GM15510 (cell line): ENCODE results near the gene ARFGEF2.

ENCODE experiments used
- POLR2A ChIP-seq: IDR thresholded peaks from 3 replicates; pipeline ENCODE4 v1.6.1; 2011; ENCODE audit warnings: borderline replicate concordance; ENCODE audit not compliant: insufficient read length; ENCODE audit errors: extremely low read depth

ARFGEF2 gene

GRCh38 chr20:48984575-48985219, 63.2 kb downstream of the ARFGEF2 start:
- no peak for TF ChIP-seq POLR2A

- no peak for TF ChIP-seq POLR2A
These were observed 65.4 kb downstream of the ARFGEF2 start for GRCh38 chr20:48986899-48987298.

DNA sequence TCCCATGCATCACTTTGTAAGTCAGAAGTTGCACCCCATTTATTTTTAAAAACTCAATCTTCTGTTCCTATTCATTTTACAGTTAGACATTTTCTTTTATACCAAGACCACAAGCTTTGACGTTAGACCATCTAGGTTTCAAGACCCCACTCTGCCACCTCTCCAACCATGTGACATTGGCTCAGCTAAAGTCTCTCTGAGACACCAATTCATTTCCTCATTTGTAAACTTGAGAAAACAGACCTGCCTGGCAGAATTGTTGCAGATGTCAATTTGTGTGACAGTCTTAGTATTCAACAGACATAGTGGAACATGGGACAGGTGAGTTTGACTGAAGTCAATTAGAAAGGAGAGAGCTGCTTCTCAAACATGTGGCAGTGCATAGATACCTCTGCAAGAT, 69.0 kb downstream of the ARFGEF2 start:
- TF ChIP-seq POLR2A, result no peak

DNA sequence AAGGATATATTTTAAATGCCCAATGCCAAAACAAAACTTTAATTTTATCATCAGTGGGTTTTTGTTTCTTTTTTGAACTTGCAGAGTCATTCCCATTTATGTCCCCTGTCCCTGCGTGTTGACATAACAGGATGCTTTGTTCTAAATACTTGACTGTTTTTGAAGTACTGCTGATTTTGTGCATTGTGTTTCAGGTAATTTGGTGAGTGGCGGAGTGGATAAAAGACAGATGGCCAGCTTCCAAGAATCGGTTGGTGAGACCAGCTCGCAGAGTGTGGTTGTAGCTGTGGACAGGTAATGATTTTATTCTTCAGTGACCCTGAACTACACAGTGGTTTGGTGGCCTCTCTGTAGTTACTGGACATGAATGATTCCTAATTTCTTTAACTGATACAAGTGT, 74.1 kb downstream of the ARFGEF2 start:
- no peak for TF ChIP-seq POLR2A

GRCh38 chr20:48999890-49000870, 78.7 kb downstream of the ARFGEF2 start:
- no peak for TF ChIP-seq POLR2A

DNA sequence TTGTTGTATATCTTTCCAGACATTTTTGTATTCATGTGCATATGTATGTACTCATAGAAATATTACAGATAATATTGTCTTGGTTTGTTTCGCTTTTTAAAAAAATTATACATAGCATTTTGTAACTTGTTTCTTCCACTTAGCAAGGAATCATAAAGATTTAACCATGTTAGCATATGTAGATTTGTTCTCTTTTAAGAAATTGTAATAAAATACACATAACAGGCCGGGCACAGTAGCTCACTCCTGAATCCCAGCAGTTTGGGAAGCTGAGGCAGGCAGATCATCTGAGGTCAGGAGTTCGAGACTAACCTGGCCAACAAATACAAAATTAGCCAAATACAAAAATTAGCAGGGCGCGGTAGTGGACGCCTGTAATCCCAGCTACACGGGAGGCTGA, 80.2 kb downstream of the ARFGEF2 start:
- TF ChIP-seq POLR2A, result no peak

- no peak for TF ChIP-seq POLR2A
These were observed 85.0 kb downstream of the ARFGEF2 start for GRCh38 chr20:49006446-49006980.

DNA sequence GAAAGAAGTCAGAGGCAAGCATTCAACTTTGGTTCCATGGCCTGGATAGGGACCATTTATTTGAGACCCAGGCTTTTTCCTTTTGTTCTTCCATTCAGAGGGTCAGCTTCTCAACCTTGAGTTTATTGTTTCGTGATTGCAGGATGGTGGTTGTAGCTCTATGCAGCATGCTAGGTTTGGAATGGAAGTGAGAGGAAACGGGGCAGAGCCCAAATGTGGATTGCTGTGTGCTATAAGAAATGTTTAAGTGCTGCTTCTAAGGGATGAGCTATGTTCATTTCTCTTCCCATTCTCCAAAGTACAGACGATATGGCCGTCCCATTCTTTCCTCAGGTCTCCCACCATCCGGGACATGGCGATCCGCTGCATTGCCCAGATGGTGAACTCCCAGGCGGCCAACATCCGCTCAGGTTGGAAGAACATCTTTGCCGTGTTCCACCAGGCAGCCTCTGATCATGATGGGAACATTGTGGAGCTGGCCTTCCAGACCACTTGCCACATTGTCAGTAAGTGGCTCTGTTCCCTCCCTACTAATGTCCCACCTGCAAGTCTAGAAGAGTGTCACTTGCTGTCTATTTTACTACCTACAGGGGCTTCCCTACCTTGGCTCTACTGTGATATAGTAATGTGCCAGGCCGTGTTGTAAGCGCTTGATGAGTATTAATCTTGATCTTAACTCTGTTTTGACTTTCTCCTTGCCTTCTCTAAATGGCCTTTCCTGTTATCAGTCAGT, 88.6 kb downstream of the ARFGEF2 start:
- no peak for TF ChIP-seq POLR2A

DNA sequence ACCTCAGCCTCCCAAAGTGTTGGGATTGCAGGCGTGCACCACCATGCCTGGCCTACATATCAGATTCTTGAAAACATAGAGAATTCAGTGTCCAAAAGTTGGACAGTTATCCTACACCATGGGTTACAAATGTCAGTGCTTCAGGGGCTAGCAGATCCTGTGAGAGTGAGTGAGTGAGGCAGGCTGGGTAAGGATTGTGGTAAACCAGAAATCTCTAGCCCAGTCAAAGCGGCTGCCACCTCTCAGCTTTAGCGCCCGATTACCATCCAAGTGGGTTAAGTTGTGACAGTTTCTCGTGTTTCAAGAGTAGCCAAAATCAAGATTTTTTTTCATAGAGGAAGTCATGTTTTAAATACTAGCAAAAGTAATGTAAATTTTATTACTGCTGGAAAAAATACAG, 102.7 kb downstream of the ARFGEF2 start:
- TF ChIP-seq POLR2A, result no peak

DNA sequence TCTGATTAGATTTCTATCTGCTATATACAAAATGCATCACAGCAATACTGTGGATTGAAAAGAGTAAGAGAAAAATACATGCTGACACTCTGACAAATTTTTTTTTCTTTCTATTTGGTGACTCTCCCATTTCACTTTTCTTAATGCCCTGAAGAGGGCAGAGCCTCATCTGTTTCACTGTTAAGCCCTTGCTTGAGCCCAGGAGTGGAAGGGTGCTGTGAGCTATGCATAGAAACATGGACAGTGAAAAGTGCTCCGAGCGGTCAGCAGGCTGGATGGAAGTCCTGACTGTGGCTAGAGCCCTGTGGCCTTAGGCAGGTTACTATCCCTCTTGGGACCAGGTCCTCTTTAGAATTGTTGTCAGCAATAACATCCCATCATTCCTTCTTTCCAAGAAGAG, 107.2 kb downstream of the ARFGEF2 start:
- TF ChIP-seq POLR2A, result no peak

DNA sequence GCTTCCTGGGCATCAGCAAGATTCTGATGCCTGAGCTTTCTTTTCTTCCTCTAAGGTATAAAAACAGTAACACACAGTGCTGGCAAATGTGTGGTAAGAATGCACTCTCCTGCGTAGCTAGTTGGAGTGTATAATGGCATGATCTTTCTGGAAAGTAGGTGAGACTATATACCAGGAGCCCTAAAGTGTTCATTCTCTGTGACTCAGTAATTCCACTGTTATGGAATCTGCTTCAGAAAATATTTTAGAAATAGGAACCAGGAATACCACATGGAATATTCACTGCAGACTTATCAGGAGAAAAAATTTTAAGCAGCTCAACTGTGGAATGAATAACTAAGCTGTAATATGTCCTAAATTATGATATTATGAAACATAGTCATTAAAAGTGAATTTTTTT, 107.7 kb downstream of the ARFGEF2 start:
- TF ChIP-seq POLR2A, result no peak

- no peak for TF ChIP-seq POLR2A
These were observed 109.6 kb downstream of the ARFGEF2 start for GRCh38 chr20:49030954-49031619.

DNA sequence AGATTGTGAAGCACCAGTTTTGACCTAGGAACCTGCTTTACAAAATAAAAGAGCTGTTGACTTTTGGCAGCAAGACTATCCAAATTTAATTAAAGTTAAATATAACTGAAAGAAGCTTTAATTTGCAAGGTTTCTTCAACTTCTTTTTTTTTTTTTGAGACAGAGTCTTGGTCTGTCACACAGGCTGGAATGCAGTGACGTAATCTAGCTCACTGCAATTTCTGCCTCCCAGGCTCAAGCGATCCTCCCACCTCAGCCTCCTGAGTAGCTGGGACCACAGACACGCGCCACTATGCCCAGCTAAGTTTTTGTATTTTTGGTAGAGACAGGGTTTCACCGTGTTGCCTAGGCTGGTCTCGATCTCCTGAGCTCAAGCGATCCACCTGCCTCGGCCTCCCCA, 110.9 kb downstream of the ARFGEF2 start:
- TF ChIP-seq POLR2A, result no peak

DNA sequence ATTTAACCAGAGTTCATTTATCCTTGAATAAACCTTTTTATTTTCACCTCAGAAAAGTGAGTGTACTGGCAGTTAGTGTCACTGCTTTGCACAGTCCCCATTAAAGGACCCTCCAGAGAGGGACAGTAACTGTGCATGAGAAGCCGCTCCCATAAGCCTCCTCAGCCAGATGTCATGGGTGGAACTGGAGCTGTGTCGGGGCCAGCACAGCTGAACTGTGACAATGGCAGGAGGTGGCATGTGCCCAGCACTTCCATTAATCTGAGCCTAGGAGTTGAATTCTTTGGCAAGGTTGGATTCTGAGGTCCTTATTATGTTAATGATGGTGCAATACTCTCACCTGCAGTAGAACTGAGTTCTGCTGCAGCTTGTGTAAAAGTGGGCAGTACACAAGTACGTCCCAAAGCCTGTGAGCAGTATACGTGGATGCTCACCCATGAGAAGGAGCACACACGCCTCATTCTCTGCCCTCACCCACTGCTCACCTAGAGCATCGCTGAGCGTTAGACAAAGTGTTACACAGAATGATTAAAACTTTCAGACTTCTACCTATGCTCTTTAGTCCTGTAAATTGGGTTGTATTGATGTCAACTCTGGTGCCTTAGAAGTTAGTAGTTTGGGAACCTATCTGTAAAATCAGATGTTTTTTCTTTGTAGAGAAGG, 112.7 kb downstream of the ARFGEF2 start:
- no peak for TF ChIP-seq POLR2A
